Trophoblast cell (in vitro differentiated cells and primary cell): ENCODE measurements around the gene USP32.

Experiments
- DNase-seq, 2 donors: peaks; one replicate each; pipeline ENCODE4 v3.0.0-alpha.2; 2016
- H2AFZ ChIP-seq: 2 replicates; pipeline ENCODE4 v1.6.1; 2013; ENCODE audit warnings: low read length, moderate library complexity, mild to moderate bottlenecking; ENCODE audit not compliant: insufficient read depth, poor library complexity
- H2AK5ac ChIP-seq: 2 replicates; pipeline ENCODE4 v1.6.1; 2013; ENCODE audit warnings: mild to moderate bottlenecking, low read length
- H2BK120ac ChIP-seq: 2 replicates; pipeline ENCODE4 v1.6.1; 2013; ENCODE audit warnings: low read length, mild to moderate bottlenecking, moderate library complexity; ENCODE audit not compliant: insufficient read depth, poor library complexity
- H2BK12ac ChIP-seq: 2 replicates; pipeline ENCODE4 v1.6.1; 2013; ENCODE audit warnings: mild to moderate bottlenecking, low read length, moderate library complexity
- H2BK5ac ChIP-seq: 2 replicates; pipeline ENCODE4 v1.6.1; 2013; ENCODE audit warnings: low read length, low read depth, moderate library complexity, mild to moderate bottlenecking; ENCODE audit not compliant: poor library complexity
- H3K14ac ChIP-seq: 2 replicates; pipeline ENCODE4 v1.6.1; 2013; ENCODE audit warnings: mild to moderate bottlenecking, low read length
- H3K18ac ChIP-seq: 2 replicates; pipeline ENCODE4 v1.6.1; 2013; ENCODE audit warnings: mild to moderate bottlenecking, low read length
- H3K23ac ChIP-seq: 2 replicates; pipeline ENCODE4 v1.6.1; 2013; ENCODE audit warnings: low read length
- H3K27ac ChIP-seq: 2 replicates; pipeline ENCODE4 v1.5.1; 2013; ENCODE audit warnings: low read depth, mild to moderate bottlenecking, inconsistent platforms, low read length, moderate library complexity
- H3K27me3 ChIP-seq: 2 replicates; pipeline ENCODE4 v1.6.1; 2013; ENCODE audit warnings: inconsistent platforms, mild to moderate bottlenecking, low read length, moderate library complexity; ENCODE audit not compliant: insufficient read depth
- H3K36me3 ChIP-seq, 2 experiments: 1 replicate in 1 of 2; 2 replicates in 1 of 2; pipeline ENCODE4 v1.6.1; 2013; ENCODE audit warnings: low read length in 2 of 2, mild to moderate bottlenecking in 2 of 2, moderate library complexity in 1 of 2; ENCODE audit not compliant: insufficient read depth in 2 of 2, control insufficient read depth in 1 of 2
- H3K4ac ChIP-seq: 2 replicates; pipeline ENCODE4 v1.6.1; 2013; ENCODE audit warnings: low read depth, mild to moderate bottlenecking, low read length, moderate library complexity
- H3K4me1 ChIP-seq, 2 experiments: 1 replicate in 1 of 2; 2 replicates in 1 of 2; pipeline ENCODE4 v1.6.1; 2013; ENCODE audit warnings: low read length in 2 of 2, mild to moderate bottlenecking in 2 of 2, moderate library complexity in 1 of 2; ENCODE audit not compliant: insufficient read depth in 2 of 2, control insufficient read depth in 1 of 2
- H3K4me2 ChIP-seq: 2 replicates; pipeline ENCODE4 v1.6.1; 2013; ENCODE audit warnings: inconsistent platforms, mild to moderate bottlenecking, low read length, moderate library complexity
- H3K4me3 ChIP-seq: 2 replicates; pipeline ENCODE4 v1.5.1; 2013; ENCODE audit warnings: mild to moderate bottlenecking, low read depth, low read length, inconsistent platforms
- H3K79me1 ChIP-seq: one replicate; pipeline ENCODE4 v1.6.1; 2013; ENCODE audit warnings: low read length
- H3K79me2 ChIP-seq: 2 replicates; pipeline ENCODE4 v1.6.1; 2013; ENCODE audit warnings: low read length, mild to moderate bottlenecking; ENCODE audit not compliant: control insufficient read depth, insufficient read depth, poor library complexity
- H3K9ac ChIP-seq: 2 replicates; pipeline ENCODE4 v1.6.1; 2013; ENCODE audit warnings: mild to moderate bottlenecking, low read length
- H3K9me3 ChIP-seq: 2 replicates; pipeline ENCODE4 v1.6.1; 2013; ENCODE audit warnings: low read depth, mild to moderate bottlenecking, control low read depth, inconsistent platforms, low read length; ENCODE audit not compliant: insufficient read depth
- H4K12ac ChIP-seq: 2 replicates; pipeline ENCODE4 v1.6.1; 2013; ENCODE audit warnings: low read depth, mild to moderate bottlenecking, low read length, moderate library complexity
- H4K8ac ChIP-seq: 2 replicates; pipeline ENCODE4 v1.6.1; 2013; ENCODE audit warnings: low read depth, mild to moderate bottlenecking, low read length, moderate library complexity
- H4K91ac ChIP-seq: one replicate; pipeline ENCODE4 v1.6.1; 2013; ENCODE audit warnings: low read depth, mild to moderate bottlenecking, low read length, moderate library complexity
- WGBS: extraction: QIAGEN DNeasy Blood & Tissue Kit; methylation state at CpG from one replicate; pipeline ENCODE4 v1.1.7; 2013; ENCODE audit warnings: missing lambda C conversion rate; ENCODE audit not compliant: insufficient read length, insufficient coverage; ENCODE audit errors: extremely low coverage; 5-methylcytosine and 5-hydroxymethylcytosine counted together

USP32 gene

DNA sequence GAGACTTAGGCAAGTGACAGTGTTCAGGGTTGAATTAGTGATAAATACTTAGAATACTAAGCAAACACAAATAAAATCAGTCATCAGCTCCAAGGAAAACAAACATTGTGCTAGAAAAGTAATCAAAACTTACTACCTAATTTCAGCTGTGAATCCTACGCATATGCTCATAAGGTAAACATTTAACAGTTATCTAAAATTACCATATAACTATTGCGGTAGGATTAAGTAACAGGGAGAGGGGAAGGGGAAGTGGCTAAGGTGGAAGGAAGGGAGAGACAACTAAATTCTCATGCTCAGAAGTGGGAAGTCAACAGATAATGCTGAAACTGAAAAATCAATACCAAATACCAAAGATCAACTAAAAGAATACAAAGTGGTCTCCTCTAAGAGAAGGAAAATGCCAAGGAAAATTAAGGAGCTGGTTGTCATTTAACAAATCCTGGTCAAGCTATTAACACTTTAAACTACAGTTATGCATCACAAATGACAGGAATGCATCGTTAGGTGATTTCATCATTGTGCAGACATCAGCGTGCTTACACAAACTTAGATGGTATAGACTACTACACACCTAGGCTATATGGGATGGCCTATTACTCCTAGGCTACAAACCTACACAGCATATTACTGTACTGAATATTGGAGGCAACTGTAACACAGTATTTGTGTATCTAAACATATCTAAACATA is 20.0 kb downstream of the USP32 start:
- H3K27ac ChIP-seq, result no peak overlapping the region
- no peaks in the 10 kb centered on the region for H3K79me2 ChIP-seq
- H3K4ac ChIP-seq, result no peak overlapping the region
- no peak overlapping the region for H3K18ac ChIP-seq
- no peak overlapping the region for H2BK5ac ChIP-seq
- no peak overlapping the region for H2BK12ac ChIP-seq
- H4K12ac ChIP-seq, result no peak overlapping the region
- WGBS, result no CpG with 5 or more reads among the region's 4 CpGs
- peaks cover 0 to 2% of the 10 kb centered on the region in 2 experiments for H3K4me1 ChIP-seq
- DNase-seq, result peak in 1 of 2 donors; percentile 67
- H4K91ac ChIP-seq, result no peak overlapping the region
- H2AFZ ChIP-seq, result no peak overlapping the region
- no peaks in the 10 kb centered on the region for H3K9me3 ChIP-seq
- H4K8ac ChIP-seq, result no peak overlapping the region
- H3K4me2 ChIP-seq, result no peak overlapping the region
- H3K79me1 ChIP-seq, result no peaks in the 10 kb centered on the region
- no peak overlapping the region for H3K23ac ChIP-seq
- H3K14ac ChIP-seq, result no peak overlapping the region
- no peak overlapping the region for H3K4me3 ChIP-seq
- no peak overlapping the region for H3K9ac ChIP-seq
- no peaks in the 10 kb centered on the region for H3K27me3 ChIP-seq
- H2BK120ac ChIP-seq, result no peak overlapping the region
- peaks cover 0 to 3% of the 10 kb centered on the region in 2 experiments for H3K36me3 ChIP-seq
- no peak overlapping the region for H2AK5ac ChIP-seq

- no peak overlapping the region for H3K23ac ChIP-seq
- H2BK5ac ChIP-seq, result no peak overlapping the region
- H3K14ac ChIP-seq, result no peak overlapping the region
- no peak overlapping the region for H3K27ac ChIP-seq
- DNase-seq, result no peak
- H3K36me3 ChIP-seq, result peaks cover 0 to 3% of the 10 kb centered on the region in 2 experiments
- H3K79me1 ChIP-seq, result no peaks in the 10 kb centered on the region
- no peak overlapping the region for H3K4me2 ChIP-seq
- H3K4me1 ChIP-seq, result peaks cover 0 to 2% of the 10 kb centered on the region in 2 experiments
- no peak overlapping the region for H3K4ac ChIP-seq
- no peaks in the 10 kb centered on the region for H3K79me2 ChIP-seq
- no peak overlapping the region for H4K12ac ChIP-seq
- H4K91ac ChIP-seq, result no peak overlapping the region
- H2AFZ ChIP-seq, result no peak overlapping the region
- no peak overlapping the region for H2BK120ac ChIP-seq
- no peak overlapping the region for H2AK5ac ChIP-seq
- no peak overlapping the region for H2BK12ac ChIP-seq
- no peak overlapping the region for H3K4me3 ChIP-seq
- no CpG with 5 or more reads among the region's 3 CpGs for WGBS
- H3K27me3 ChIP-seq, result no peaks in the 10 kb centered on the region
- no peak overlapping the region for H3K18ac ChIP-seq
- H3K9ac ChIP-seq, result no peak overlapping the region
- no peaks in the 10 kb centered on the region for H3K9me3 ChIP-seq
- no peak overlapping the region for H4K8ac ChIP-seq
These were observed 20.5 kb downstream of the USP32 start for GRCh38 chr17:60371416-60371815.

GRCh38 chr17:60369727-60370126 is 22.2 kb downstream of the USP32 start:
- no peak overlapping the region for H3K4me2 ChIP-seq
- H2BK5ac ChIP-seq, result no peak overlapping the region
- H2AK5ac ChIP-seq, result no peak overlapping the region
- H3K36me3 ChIP-seq, result peaks cover 0 to 3% of the 10 kb centered on the region in 2 experiments
- H3K9me3 ChIP-seq, result no peaks in the 10 kb centered on the region
- WGBS, result no CpG with 5 or more reads among the region's 2 CpGs
- no peaks in the 10 kb centered on the region for H3K79me2 ChIP-seq
- no peak overlapping the region for H3K23ac ChIP-seq
- peaks cover 0 to 2% of the 10 kb centered on the region in 2 experiments for H3K4me1 ChIP-seq
- DNase-seq, result no peak
- H3K27me3 ChIP-seq, result no peaks in the 10 kb centered on the region
- H3K4me3 ChIP-seq, result no peak overlapping the region
- no peak overlapping the region for H4K8ac ChIP-seq
- no peak overlapping the region for H2AFZ ChIP-seq
- H4K91ac ChIP-seq, result no peak overlapping the region
- H3K79me1 ChIP-seq, result no peaks in the 10 kb centered on the region
- no peak overlapping the region for H3K18ac ChIP-seq
- no peak overlapping the region for H4K12ac ChIP-seq
- H2BK12ac ChIP-seq, result no peak overlapping the region
- H3K14ac ChIP-seq, result no peak overlapping the region
- no peak overlapping the region for H2BK120ac ChIP-seq
- no peak overlapping the region for H3K9ac ChIP-seq
- H3K27ac ChIP-seq, result no peak overlapping the region
- H3K4ac ChIP-seq, result no peak overlapping the region

DNA sequence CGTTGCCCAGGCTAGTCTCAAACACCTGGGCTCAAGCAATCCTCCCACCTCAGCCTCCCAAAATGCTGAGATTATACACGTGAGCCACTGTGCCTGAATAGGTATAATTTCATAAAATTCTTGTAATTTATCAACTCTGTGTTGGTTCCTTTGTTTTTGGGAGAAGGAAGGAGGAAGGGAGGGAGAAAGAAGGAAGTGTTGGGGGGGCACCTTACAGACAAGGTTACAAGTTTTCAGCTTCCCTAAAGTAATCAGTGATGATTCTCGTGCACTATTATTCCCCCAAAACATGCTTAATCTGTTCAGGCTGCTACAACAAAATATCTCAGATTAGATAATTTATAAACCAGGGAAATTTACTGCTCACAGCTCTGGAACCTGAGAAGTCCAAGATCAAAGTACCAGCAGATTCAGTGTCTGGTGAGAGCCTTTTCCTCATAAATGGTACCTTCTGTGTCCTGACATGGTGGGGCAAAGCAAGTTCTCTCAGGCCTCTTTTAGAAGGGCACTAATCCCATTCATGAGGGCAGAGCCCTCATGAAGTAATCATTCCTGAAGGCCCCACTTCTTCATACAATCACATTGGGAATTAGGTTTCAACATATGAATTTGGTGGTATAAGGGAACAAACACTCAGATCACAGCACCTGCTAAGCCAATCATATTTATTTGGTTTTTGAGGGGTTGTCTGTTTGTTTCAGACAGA is 28.1 kb downstream of the USP32 start:
- WGBS, result no CpG with 5 or more reads among the region's 3 CpGs
- H3K27ac ChIP-seq, result no peak overlapping the region
- H3K18ac ChIP-seq, result no peak overlapping the region
- no peak overlapping the region for H3K4ac ChIP-seq
- no peak overlapping the region for H2AK5ac ChIP-seq
- no peak overlapping the region for H4K12ac ChIP-seq
- no peak for DNase-seq
- H3K4me3 ChIP-seq, result no peak overlapping the region
- H4K8ac ChIP-seq, result no peak overlapping the region
- H2BK5ac ChIP-seq, result no peak overlapping the region
- no peak overlapping the region for H3K14ac ChIP-seq
- H3K36me3 ChIP-seq, result no peaks in the 10 kb centered on the region
- no peaks in the 10 kb centered on the region for H3K79me2 ChIP-seq
- no peak overlapping the region for H2AFZ ChIP-seq
- H3K4me2 ChIP-seq, result no peak overlapping the region
- no peak overlapping the region for H2BK12ac ChIP-seq
- H3K9ac ChIP-seq, result no peak overlapping the region
- H4K91ac ChIP-seq, result no peak overlapping the region
- H3K4me1 ChIP-seq, result no peaks in the 10 kb centered on the region
- H2BK120ac ChIP-seq, result no peak overlapping the region
- H3K79me1 ChIP-seq, result no peaks in the 10 kb centered on the region
- no peak overlapping the region for H3K23ac ChIP-seq
- no peaks in the 10 kb centered on the region for H3K9me3 ChIP-seq
- no peaks in the 10 kb centered on the region for H3K27me3 ChIP-seq
